HG03342 (cell line): ENCODE results near the gene ZNF28.
"Not testable (repeated sequence)": the region's sequence is repeated elsewhere in the genome, so short reads cannot be mapped to it uniquely, and the experiment has no call there.

Experiments used
- ATAC-seq: cut with Tn5 transposase; IDR thresholded peaks from one replicate; pipeline ENCODE4 v1.9.1; 2021; ENCODE audit warnings: mild to moderate bottlenecking, moderate library complexity; ENCODE audit not compliant: unreplicated experiment

Gene ZNF28

GRCh38 chr19:52821204-52821960, at the start of gene ZNF28:
Gene ZNF28 (minus strand): TSS chr19:52821633. CDS start chr19:52817958, 3,675 bp downstream.
- peak; percentile 97 for ATAC-seq

GRCh38 chr19:52868031-52868430, 46.6 kb upstream of the ZNF28 start:
- not testable (repeated sequence) for ATAC-seq

- peak; percentile 97 for ATAC-seq
These were observed 36.2 kb upstream of the ZNF28 start, which contains the start of gene ZNF468 for GRCh38 chr19:52857378-52858191. Gene ZNF468 (minus strand): TSS chr19:52857619. CDS start chr19:52854272, 3,347 bp downstream.

DNA sequence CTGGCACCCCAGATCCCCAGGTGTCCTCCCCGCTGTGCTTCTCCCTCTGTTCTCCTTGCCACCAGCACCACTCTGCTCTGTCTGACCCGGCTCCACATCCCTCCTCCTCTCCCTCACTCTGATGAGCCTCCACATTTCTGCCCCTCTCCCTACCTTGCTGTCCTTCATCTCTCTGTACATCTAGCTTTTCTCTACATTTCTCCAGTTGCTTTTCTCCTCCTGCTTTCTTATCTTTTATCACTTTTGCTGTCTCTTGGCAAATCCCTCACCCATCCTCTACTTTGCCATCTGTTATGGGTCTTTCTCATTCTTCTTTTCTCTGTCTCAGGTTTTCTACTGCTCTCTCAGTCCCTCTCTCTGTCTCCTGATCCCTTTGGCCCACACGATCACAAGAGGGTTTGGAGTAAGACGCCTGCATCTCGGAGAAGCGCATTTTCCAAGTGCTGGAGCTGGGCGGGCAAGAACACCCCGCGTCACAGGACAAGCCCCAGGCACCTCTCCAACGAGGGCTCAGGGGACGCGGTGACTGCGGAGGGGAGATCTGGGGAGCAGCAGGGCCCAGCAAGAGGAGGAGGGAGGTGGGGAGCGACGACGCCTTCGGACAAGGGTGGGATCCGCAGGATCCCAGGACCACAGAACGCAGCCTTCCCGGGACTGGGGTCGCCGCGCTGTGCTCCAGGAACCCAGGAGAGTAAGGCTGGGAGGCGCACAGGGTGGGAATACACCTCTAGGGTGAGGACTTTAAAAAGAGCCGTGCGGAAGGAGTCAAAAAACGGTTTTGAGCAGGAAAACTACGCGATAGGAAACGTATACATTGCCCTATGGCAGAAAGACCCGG, 35.3 kb upstream of the ZNF28 start:
- peak; percentile 34 for ATAC-seq

GRCh38 chr19:52847352-52847751, 25.9 kb upstream of the ZNF28 start:
- ATAC-seq, result not testable (repeated sequence)

- not testable (repeated sequence) for ATAC-seq
These were observed 19.5 kb upstream of the ZNF28 start for GRCh38 chr19:52840825-52841465.

- not testable (repeated sequence) for ATAC-seq
These were observed 12.9 kb upstream of the ZNF28 start for GRCh38 chr19:52834289-52834688.

- not testable (repeated sequence) for ATAC-seq
These were observed 12.1 kb upstream of the ZNF28 start for GRCh38 chr19:52833541-52833940.

GRCh38 chr19:52829866-52830265, 8.4 kb upstream of the ZNF28 start:
- not testable (repeated sequence) for ATAC-seq

DNA sequence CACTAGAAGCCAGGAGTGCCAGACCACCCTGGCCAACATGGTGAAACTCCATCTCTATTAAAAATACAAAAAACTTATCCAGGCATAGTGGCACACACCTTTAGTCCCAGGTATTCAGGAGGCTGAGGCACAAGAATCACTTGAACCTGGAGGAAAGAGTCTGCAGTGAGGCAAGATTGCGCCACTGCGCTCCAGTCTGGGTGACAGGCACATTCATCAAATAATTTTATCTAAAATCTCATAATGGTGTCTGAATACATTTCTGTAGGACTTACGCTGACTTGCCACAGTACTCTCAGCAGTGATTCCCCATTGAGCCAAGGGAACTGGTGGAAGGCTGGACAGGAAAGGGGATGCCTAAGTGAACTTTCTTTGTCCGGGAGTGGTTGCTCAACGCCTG, 4.3 kb upstream of the ZNF28 start:
- no peak for ATAC-seq

- ATAC-seq, result no peak
These were observed 2.2 kb upstream of the ZNF28 start for GRCh38 chr19:52823676-52824075.

DNA sequence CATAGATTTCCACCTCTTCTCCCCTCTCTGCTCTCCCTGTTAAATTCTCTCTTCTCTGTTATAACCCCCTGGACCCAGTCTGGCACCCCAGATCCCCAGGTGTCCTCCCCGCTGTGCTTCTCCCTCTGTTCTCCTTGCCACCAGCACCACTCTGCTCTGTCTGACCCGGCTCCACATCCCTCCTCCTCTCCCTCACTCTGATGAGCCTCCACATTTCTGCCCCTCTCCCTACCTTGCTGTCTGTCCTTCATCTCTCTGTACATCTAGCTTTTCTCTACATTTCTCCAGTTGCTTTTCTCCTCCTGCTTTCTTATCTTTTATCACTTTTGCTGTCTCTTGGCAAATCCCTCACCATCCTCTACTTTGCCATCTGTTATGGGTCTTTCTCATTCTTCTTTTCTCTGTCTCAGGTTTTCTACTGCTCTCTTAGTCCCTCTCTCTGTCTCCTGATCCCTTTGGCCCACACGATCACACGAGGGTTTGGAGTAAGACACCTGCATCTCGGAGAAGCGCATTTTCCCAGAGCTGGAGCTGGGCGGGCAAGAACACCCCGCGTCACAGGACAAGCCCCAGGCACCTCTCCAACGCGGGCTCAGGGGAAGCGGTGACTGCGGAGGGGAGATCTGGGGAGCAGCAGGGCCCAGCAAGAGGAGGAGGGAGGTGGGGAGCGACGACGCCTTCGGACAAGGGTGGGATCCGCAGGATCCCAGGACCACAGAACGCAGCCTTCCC, 795 bp downstream of the ZNF28 start:
- ATAC-seq, result peak; percentile 2

- ATAC-seq, result no peak
These were observed 11.6 kb downstream of the ZNF28 start for GRCh38 chr19:52809801-52810200.

- not testable (repeated sequence) for ATAC-seq
These were observed 21.3 kb downstream of the ZNF28 start for GRCh38 chr19:52799950-52800640.

- ATAC-seq, result no peak
These were observed 32.0 kb downstream of the ZNF28 start for GRCh38 chr19:52789440-52789839.

- peak; percentile 94 for ATAC-seq
These were observed 34.7 kb downstream of the ZNF28 start, which contains the start of gene ZNF600 for GRCh38 chr19:52786464-52787354. Gene ZNF600 (minus strand): TSS chr19:52786791. CDS start chr19:52778888, 7,903 bp downstream.

- ATAC-seq, result peak; percentile 27
These were observed 35.4 kb downstream of the ZNF28 start for GRCh38 chr19:52786078-52786463.

DNA sequence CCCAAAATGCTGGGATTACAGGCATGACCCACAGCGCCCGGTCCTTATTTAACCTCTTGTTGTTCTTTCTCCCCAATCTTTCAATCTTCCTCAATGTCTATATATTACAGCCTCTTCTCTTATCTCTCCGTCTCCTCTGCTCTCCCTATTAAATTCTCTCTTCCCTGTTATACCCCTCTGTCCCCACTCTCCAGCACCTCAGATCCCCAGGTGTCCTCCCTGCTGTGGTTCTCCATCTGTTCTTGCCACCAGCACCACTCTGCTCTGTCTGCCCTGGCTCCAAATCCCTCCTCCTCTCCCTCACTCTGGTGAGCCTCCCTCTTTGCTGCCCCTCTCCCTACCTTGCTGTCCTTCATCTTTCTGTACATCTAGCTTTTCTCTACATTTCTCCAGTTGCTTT, 35.9 kb downstream of the ZNF28 start:
- ATAC-seq, result no peak
